H54 (cell line): ENCODE results near the gene CRIM1.
A peak's percentile ranks its signal among the peaks of the same experiment; 100 is the strongest.

Source experiments
- DNase-seq: peaks from one replicate; pipeline ENCODE4 v3.0.0; 2011; ENCODE audit warnings: low spot score, mixed read lengths; ENCODE audit not compliant: insufficient read length
- FAIRE-seq: peaks from 3 replicates; lab custom pipeline; 2011; peaks lifted over from hg19 to GRCh38; lab: Jason Lieb, UNC
- POLR2A ChIP-seq: IDR thresholded peaks from 2 replicates; pipeline ENCODE4 v1.6.1; 2011; ENCODE audit warnings: low read depth, mild to moderate bottlenecking, low read length

The CRIM1 gene

GRCh38 chr2:36569267-36569856, 213.8 kb downstream of the CRIM1 start:
- peak; percentile 73 for FAIRE-seq
- TF ChIP-seq POLR2A = no peak
- no peak for DNase-seq

- DNase-seq (no peak), FAIRE-seq (peak; percentile 75)
- no peak for TF ChIP-seq POLR2A
Measured at GRCh38 chr2:36570416-36570815, 214.8 kb downstream of the CRIM1 start.

- DNase-seq (no peak), FAIRE-seq (no peak)
- no peak for TF ChIP-seq POLR2A
Measured at GRCh38 chr2:36572054-36572718, 216.6 kb downstream of the CRIM1 start.

- no peak for TF ChIP-seq POLR2A
- FAIRE-seq (no peak), DNase-seq (no peak)
Measured at GRCh38 chr2:36572719-36573059, 217.1 kb downstream of the CRIM1 start.

- no peak for TF ChIP-seq POLR2A
- FAIRE-seq (no peak), DNase-seq (no peak)
Measured at GRCh38 chr2:36573165-36573564, 217.6 kb downstream of the CRIM1 start.

- TF ChIP-seq POLR2A = no peak
- DNase-seq (no peak), FAIRE-seq (no peak)
Measured at GRCh38 chr2:36574560-36574959, 219.0 kb downstream of the CRIM1 start.

GRCh38 chr2:36577884-36578283, 222.3 kb downstream of the CRIM1 start:
- FAIRE-seq = peak; percentile 41
- no peak for DNase-seq
- TF ChIP-seq POLR2A = no peak

GRCh38 chr2:36578343-36579296, 223.0 kb downstream of the CRIM1 start:
- no peak for DNase-seq
- peak; percentile 58 for FAIRE-seq

GRCh38 chr2:36579297-36579664, 223.7 kb downstream of the CRIM1 start:
- no peak for DNase-seq
- TF ChIP-seq POLR2A = no peak
- no peak for FAIRE-seq

More at GRCh38 chr2:36578343-36579296, 223.0 kb downstream of the CRIM1 start:
- TF ChIP-seq POLR2A = no peak

- DNase-seq (no peak), FAIRE-seq (no peak)
- TF ChIP-seq POLR2A = no peak
Measured at GRCh38 chr2:36582538-36582937, 227.0 kb downstream of the CRIM1 start.

- FAIRE-seq (no peak), DNase-seq (no peak)
- TF ChIP-seq POLR2A = no peak
Measured at GRCh38 chr2:36582951-36583350, 227.4 kb downstream of the CRIM1 start.

- DNase-seq (no peak), FAIRE-seq (no peak)
- TF ChIP-seq POLR2A = no peak
Measured at GRCh38 chr2:36584148-36584794, 228.7 kb downstream of the CRIM1 start.

- DNase-seq = no peak
- no peak for FAIRE-seq
- TF ChIP-seq POLR2A = no peak
Measured at GRCh38 chr2:36586672-36587071, 231.1 kb downstream of the CRIM1 start.

GRCh38 chr2:36587101-36587500, 231.5 kb downstream of the CRIM1 start:
- no peak for DNase-seq
- TF ChIP-seq POLR2A = no peak
- no peak for FAIRE-seq
